H9 (cell line): ENCODE data around the gene ELFN1. TPM values are rescaled to one million over a fixed set of nuclear protein-coding genes. Genes with fewer than 3 reads are reported as not detected.

Source experiments
- DNase-seq: peaks from one replicate; pipeline ENCODE4 v3.0.0-alpha.2; 2017
- H2AFZ ChIP-seq: one replicate; pipeline ENCODE4 v1.6.1; 2013; ENCODE audit warnings: mild to moderate bottlenecking, low read length, control low read depth, moderate library complexity
- H2AK5ac ChIP-seq: 2 replicates; pipeline ENCODE4 v1.6.1; 2013; ENCODE audit warnings: low read length, control low read depth, mixed read lengths; ENCODE audit not compliant: insufficient read length
- H2BK120ac ChIP-seq: one replicate; pipeline ENCODE4 v1.6.1; 2013; ENCODE audit warnings: low read depth, mild to moderate bottlenecking, low read length, control low read depth, inconsistent platforms; ENCODE audit not compliant: poor library complexity, severe bottlenecking
- H2BK12ac ChIP-seq: 2 replicates; pipeline ENCODE4 v1.6.1; 2013; ENCODE audit warnings: low read length, control low read depth, mixed read lengths, low read depth; ENCODE audit not compliant: insufficient read length
- H2BK15ac ChIP-seq: 2 replicates; pipeline ENCODE4 v1.6.1; 2013; ENCODE audit warnings: low read depth, low read length, control low read depth
- H2BK20ac ChIP-seq: one replicate; pipeline ENCODE4 v1.6.1; 2013; ENCODE audit warnings: low read depth, mild to moderate bottlenecking, low read length, control low read depth, inconsistent platforms; ENCODE audit not compliant: poor library complexity, severe bottlenecking
- H2BK5ac ChIP-seq: 2 replicates; pipeline ENCODE4 v1.6.1; 2013; ENCODE audit warnings: low read length, control low read depth, mixed read lengths; ENCODE audit not compliant: insufficient read length
- H3K14ac ChIP-seq: 2 replicates; pipeline ENCODE4 v1.6.1; 2013; ENCODE audit warnings: low read length, control low read depth; ENCODE audit not compliant: insufficient read depth
- H3K18ac ChIP-seq: 2 replicates; pipeline ENCODE4 v1.6.1; 2013; ENCODE audit warnings: low read depth, mild to moderate bottlenecking, mixed read lengths, low read length, control low read depth; ENCODE audit not compliant: insufficient read length
- H3K23ac ChIP-seq: 2 replicates; pipeline ENCODE4 v1.6.1; 2013; ENCODE audit warnings: low read length, control low read depth, mixed read lengths, low read depth; ENCODE audit not compliant: insufficient read length
- H3K23me2 ChIP-seq: 2 replicates; pipeline ENCODE4 v1.6.1; 2013; ENCODE audit warnings: low read depth, mild to moderate bottlenecking, mixed read lengths, low read length, control low read depth; ENCODE audit not compliant: insufficient read length, poor library complexity, severe bottlenecking
- H3K27ac ChIP-seq: 2 replicates; pipeline ENCODE4 v1.5.1; 2013; ENCODE audit warnings: low read length, control low read depth, mixed read lengths, low read depth; ENCODE audit not compliant: insufficient read length
- H3K27me3 ChIP-seq: 2 replicates; pipeline ENCODE4 v1.6.1; 2013; ENCODE audit warnings: low read length, control low read depth, inconsistent platforms; ENCODE audit not compliant: insufficient read depth
- H3K4ac ChIP-seq: 2 replicates; pipeline ENCODE4 v1.6.1; 2013; ENCODE audit warnings: low read depth, mild to moderate bottlenecking, control low read depth, inconsistent platforms, low read length, moderate library complexity
- H3K4me1 ChIP-seq: 2 replicates; pipeline ENCODE4 v1.6.1; 2013; ENCODE audit warnings: low read length, control low read depth, inconsistent platforms; ENCODE audit not compliant: insufficient read depth
- H3K4me2 ChIP-seq: 2 replicates; pipeline ENCODE4 v1.6.1; 2013; ENCODE audit warnings: low read length, control low read depth, mixed read lengths; ENCODE audit not compliant: insufficient read length, insufficient read depth
- H3K56ac ChIP-seq: 2 replicates; pipeline ENCODE4 v1.6.1; 2013; ENCODE audit warnings: low read depth, mild to moderate bottlenecking, mixed read lengths, low read length, control low read depth; ENCODE audit not compliant: insufficient read length
- H3K79me1 ChIP-seq: 2 replicates; pipeline ENCODE4 v1.6.1; 2013; ENCODE audit warnings: low read depth, mild to moderate bottlenecking, moderate library complexity, low read length, control low read depth, inconsistent platforms; ENCODE audit not compliant: insufficient read depth, poor library complexity, severe bottlenecking
- H3K79me2 ChIP-seq: 2 replicates; pipeline ENCODE4 v1.6.1; 2013; ENCODE audit warnings: low read length, control low read depth, inconsistent platforms; ENCODE audit not compliant: insufficient read depth
- H3K9ac ChIP-seq: 2 replicates; pipeline ENCODE4 v1.6.1; 2013; ENCODE audit warnings: low read length, control low read depth, mixed read lengths; ENCODE audit not compliant: insufficient read length; ENCODE audit errors: extremely low read depth
- H3K9me3 ChIP-seq: one replicate; pipeline ENCODE4 v1.6.1; 2013; ENCODE audit warnings: low read depth, low read length, inconsistent platforms; ENCODE audit not compliant: control insufficient read depth
- H3T11ph ChIP-seq: one replicate; pipeline ENCODE4 v1.6.1; 2013; ENCODE audit warnings: mild to moderate bottlenecking, low read length, control low read depth, inconsistent platforms
- H4K20me1 ChIP-seq: one replicate; pipeline ENCODE4 v1.6.1; 2013; ENCODE audit not compliant: control insufficient read depth, insufficient read length, insufficient read depth
- H4K5ac ChIP-seq: 2 replicates; pipeline ENCODE4 v1.6.1; 2013; ENCODE audit warnings: low read depth, mild to moderate bottlenecking, mixed read lengths, low read length, control low read depth; ENCODE audit not compliant: insufficient read length
- H4K8ac ChIP-seq: replicated peaks from 2 replicates; pipeline ENCODE4 v1.6.1; 2013; ENCODE audit warnings: low read length, control low read depth, mixed read lengths, low read depth; ENCODE audit not compliant: insufficient read length
- H4K91ac ChIP-seq: 2 replicates; pipeline ENCODE4 v1.6.1; 2013; ENCODE audit warnings: low read depth, mild to moderate bottlenecking, moderate library complexity, mixed read lengths, low read length, control low read depth; ENCODE audit not compliant: insufficient read length
- H3K27ac Mint-ChIP-seq, 3 experiments: 2 replicates in 2 of 3; 3 replicates in 1 of 3; pipeline ENCODE4 v1.8.0; 2020 to 2021; ENCODE audit warnings: mixed read lengths in 3 of 3, mild to moderate bottlenecking in 1 of 3, moderate library complexity in 1 of 3
- H3K27me3 Mint-ChIP-seq: 2 replicates; pipeline ENCODE4 v1.8.0; 2021; ENCODE audit warnings: low read depth, mild to moderate bottlenecking, moderate library complexity, mixed read lengths
- H3K36me3 Mint-ChIP-seq, 3 experiments: 2 replicates in 2 of 3; 3 replicates in 1 of 3; pipeline ENCODE4 v1.8.0; 2020 to 2021; ENCODE audit warnings: low read depth in 3 of 3, mixed read lengths in 3 of 3; ENCODE audit not compliant: insufficient read depth in 1 of 3
- H3K4me1 Mint-ChIP-seq, 2 experiments: 2 replicates each; pipeline ENCODE4 v1.8.0; 2020; ENCODE audit warnings: mixed read lengths in 2 of 2
- H3K4me3 Mint-ChIP-seq, 2 experiments: 2 replicates in 1 of 2; 3 replicates in 1 of 2; pipeline ENCODE4 v1.8.0; 2020 to 2021; ENCODE audit warnings: mild to moderate bottlenecking in 2 of 2, mixed read lengths in 2 of 2, moderate library complexity in 1 of 2
- H3K9me3 Mint-ChIP-seq, 2 experiments: 2 replicates in 1 of 2; 3 replicates in 1 of 2; pipeline ENCODE4 v1.8.0; 2020; ENCODE audit warnings: mild to moderate bottlenecking in 2 of 2, mixed read lengths in 2 of 2, moderate library complexity in 1 of 2
- WGBS: extraction: QIAGEN DNeasy Blood & Tissue Kit; methylation state at CpG from one replicate; pipeline ENCODE4 v1.1.7; 2013; ENCODE audit warnings: missing lambda C conversion rate, low lambda C conversion rate, mixed read lengths; ENCODE audit not compliant: insufficient read length; ENCODE audit errors: extremely low coverage; 5-methylcytosine and 5-hydroxymethylcytosine counted together
- total RNA-seq: library from RNA; stranded (reverse); gene quantifications from 2 replicates; pipeline ENCODE4 v1.2.1, GENCODE V29; 2021
- TF ChIP-seq, protein P1 (sequence below): fragments of 200-600 bp; sonication (generic); conservative IDR thresholded peaks from 3 replicates; pipeline ENCODE4 v1.8.0; 2021; ENCODE audit warnings: antibody characterized with exemption, mild to moderate bottlenecking

Gene ELFN1
- total RNA-seq, 1 experiment from 2014 or later = 3.7 TPM

DNA sequence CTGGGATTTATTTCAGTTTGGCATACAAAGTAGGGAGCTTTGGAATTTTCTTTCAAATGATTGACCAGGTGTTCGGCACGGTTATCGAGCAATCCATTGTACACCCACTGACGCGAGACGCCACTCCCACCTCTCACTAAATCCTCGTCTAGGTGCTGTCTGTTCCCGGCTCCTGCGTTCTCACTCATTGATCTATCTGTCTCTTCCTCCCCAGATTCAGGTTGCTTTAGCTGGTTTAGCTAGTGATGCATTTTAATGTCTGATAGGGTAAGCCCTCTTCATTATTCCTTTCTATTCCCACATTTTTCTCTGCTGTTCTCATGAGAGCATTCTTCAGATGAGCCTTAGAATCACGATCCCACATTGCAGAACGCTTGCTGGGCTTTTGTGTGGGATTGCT lies 91.7 kb downstream of the ELFN1 start:
- peaks cover 0 to 3% (median 0%) of the 10 kb centered on the region in 3 experiments; a peak in 2 of 7 replicates for H3K36me3 Mint-ChIP-seq
- Histone ChIP-seq H3K4ac (no peak overlapping the region), H2BK12ac (no peak overlapping the region), H3K23me2 (no peaks in the 10 kb centered on the region), H4K20me1 (peaks cover 5% of the 10 kb centered on the region), H3K56ac (no peak overlapping the region), H3K4me2 (no peak overlapping the region), H3K9me3 (no peaks in the 10 kb centered on the region), H2AK5ac (no peak overlapping the region), H3K9ac (no peak overlapping the region), H3K4me1 (no peaks in the 10 kb centered on the region), H3K18ac (no peak overlapping the region), H4K91ac (no peak overlapping the region), H2BK5ac (no peak overlapping the region), H3K14ac (no peak overlapping the region), H2AFZ (no peak overlapping the region), H2BK20ac (no peak overlapping the region), H4K5ac (no peak overlapping the region), H2BK15ac (no peak overlapping the region), H3K27ac (no peak overlapping the region), H3T11ph (no peak overlapping the region), H3K27me3 (no peaks in the 10 kb centered on the region), H2BK120ac (no peak overlapping the region), H3K79me1 (no peaks in the 10 kb centered on the region), H3K79me2 (no peaks in the 10 kb centered on the region), H3K23ac (no peak overlapping the region), H4K8ac (no peak overlapping the region)
- H3K4me3 Mint-ChIP-seq = no peak overlapping the region
- TF ChIP-seq, protein P1, sequence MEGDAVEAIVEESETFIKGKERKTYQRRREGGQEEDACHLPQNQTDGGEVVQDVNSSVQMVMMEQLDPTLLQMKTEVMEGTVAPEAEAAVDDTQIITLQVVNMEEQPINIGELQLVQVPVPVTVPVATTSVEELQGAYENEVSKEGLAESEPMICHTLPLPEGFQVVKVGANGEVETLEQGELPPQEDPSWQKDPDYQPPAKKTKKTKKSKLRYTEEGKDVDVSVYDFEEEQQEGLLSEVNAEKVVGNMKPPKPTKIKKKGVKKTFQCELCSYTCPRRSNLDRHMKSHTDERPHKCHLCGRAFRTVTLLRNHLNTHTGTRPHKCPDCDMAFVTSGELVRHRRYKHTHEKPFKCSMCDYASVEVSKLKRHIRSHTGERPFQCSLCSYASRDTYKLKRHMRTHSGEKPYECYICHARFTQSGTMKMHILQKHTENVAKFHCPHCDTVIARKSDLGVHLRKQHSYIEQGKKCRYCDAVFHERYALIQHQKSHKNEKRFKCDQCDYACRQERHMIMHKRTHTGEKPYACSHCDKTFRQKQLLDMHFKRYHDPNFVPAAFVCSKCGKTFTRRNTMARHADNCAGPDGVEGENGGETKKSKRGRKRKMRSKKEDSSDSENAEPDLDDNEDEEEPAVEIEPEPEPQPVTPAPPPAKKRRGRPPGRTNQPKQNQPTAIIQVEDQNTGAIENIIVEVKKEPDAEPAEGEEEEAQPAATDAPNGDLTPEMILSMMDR = no peak
- DNase-seq = no peak
- H3K27ac Mint-ChIP-seq = no peak overlapping the region; a peak in 1 of 7 replicates
- peaks cover 33% of the 10 kb centered on the region for H3K27me3 Mint-ChIP-seq
- peaks cover 0 to 9% of the 10 kb centered on the region in 2 experiments; a peak in 2 of 4 replicates for H3K4me1 Mint-ChIP-seq
- peaks cover 12 to 19% of the 10 kb centered on the region in 2 experiments for H3K9me3 Mint-ChIP-seq
- no CpG with 5 or more reads among the region's 11 CpGs for WGBS
